Fibroblast of lung (primary cell): Measurements from ENCODE around the gene SLC9A8.

ENCODE experiments used
- EZH2 ChIP-seq: IDR thresholded peaks from 2 replicates; pipeline ENCODE4 v1.5.1; 2012; ENCODE audit warnings: low read length, control low read depth, mild to moderate bottlenecking; ENCODE audit errors: missing control alignments
- TF ChIP-seq, protein P1 (sequence below), 2 donors: IDR thresholded peaks in 1 of 2; conservative IDR thresholded peaks in 1 of 2; 1 replicate in 1 of 2; 2 replicates in 1 of 2; pipeline ENCODE4 v1.5.1; 2011 to 2012; ENCODE audit warnings: low read length in 2 of 2, control low read depth in 1 of 2, inconsistent platforms in 1 of 2, low read depth in 1 of 2, mild to moderate bottlenecking in 1 of 2

DNA sequence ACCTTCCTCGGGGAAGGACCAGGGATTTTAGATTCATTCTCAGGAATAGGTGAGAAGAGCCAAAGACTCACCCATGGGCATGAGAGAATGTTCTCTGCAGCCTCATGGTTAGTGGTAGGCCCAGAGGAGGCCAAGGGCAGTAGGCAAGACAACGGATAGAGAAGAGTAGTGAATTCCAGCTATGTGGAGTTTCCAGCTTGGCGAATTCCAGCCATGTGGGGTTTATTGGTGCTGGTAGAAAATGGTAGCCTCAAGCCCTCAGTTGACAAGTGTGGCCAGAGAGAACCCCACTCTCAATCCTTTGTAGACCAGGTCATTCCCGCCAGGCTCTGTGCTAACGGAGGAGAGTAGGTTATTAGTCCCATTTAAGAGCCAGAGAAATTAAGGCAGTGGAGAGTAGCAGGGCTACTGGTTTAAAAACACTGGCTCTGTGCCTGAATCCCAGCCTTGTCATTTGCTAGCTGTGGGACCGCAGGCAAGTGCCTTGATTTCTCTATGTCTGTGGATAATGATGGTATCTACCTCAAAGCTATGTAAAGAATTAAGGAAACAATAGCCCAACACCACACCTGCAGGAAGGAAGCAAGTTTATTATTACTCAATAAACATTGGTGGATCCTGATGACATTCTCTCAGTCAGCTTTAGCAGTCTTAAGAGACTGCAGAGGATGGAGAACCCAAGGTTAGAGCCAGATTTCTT lies 2.0 kb upstream of the SLC9A8 start:
- TF ChIP-seq EZH2, result no peak
- TF ChIP-seq, protein P1, sequence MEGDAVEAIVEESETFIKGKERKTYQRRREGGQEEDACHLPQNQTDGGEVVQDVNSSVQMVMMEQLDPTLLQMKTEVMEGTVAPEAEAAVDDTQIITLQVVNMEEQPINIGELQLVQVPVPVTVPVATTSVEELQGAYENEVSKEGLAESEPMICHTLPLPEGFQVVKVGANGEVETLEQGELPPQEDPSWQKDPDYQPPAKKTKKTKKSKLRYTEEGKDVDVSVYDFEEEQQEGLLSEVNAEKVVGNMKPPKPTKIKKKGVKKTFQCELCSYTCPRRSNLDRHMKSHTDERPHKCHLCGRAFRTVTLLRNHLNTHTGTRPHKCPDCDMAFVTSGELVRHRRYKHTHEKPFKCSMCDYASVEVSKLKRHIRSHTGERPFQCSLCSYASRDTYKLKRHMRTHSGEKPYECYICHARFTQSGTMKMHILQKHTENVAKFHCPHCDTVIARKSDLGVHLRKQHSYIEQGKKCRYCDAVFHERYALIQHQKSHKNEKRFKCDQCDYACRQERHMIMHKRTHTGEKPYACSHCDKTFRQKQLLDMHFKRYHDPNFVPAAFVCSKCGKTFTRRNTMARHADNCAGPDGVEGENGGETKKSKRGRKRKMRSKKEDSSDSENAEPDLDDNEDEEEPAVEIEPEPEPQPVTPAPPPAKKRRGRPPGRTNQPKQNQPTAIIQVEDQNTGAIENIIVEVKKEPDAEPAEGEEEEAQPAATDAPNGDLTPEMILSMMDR (conservative IDR thresholded peaks at IDR 0.05 in 1 of 2, IDR thresholded peaks at IDR 0.05 in 1 of 2; ENCODE audit: low read depth in 1 of 2, low read length in 2 of 2), result no peak
